GM12878 (cell line): ENCODE results near the gene SNRPA. TPM values are rescaled to one million over a fixed set of nuclear protein-coding genes. Genes with fewer than 3 reads are reported as not detected.

Experiments used
- ATAC-seq: fragments of 200-7000 bp; cut with Tn5 transposase; 3 replicates; pipeline ENCODE4 v1.9.1; 2020; ENCODE audit warnings: mild to moderate bottlenecking, moderate library complexity
- BruUV-seq: library from RNA; stranded (reverse); fragments of 400-500 nt; replicated peaks from 2 replicates; lab custom pipeline; 2021; lab: Mats Ljungman, UMichigan
- CTCF ChIA-PET: fragments of 300-600 bp; sonication (Branson Sonifier 250); formaldehyde crosslinking; extraction: SDS; loops from one replicate; lab custom pipeline; 2021; ENCODE audit warnings: inconsistent platforms; lab: Yijun Ruan, JAX
- POLR2A ChIA-PET: fragments of 350-600 bp; formaldehyde crosslinking; extraction: SDS; loops from one replicate; lab custom pipeline; 2021; ENCODE audit warnings: inconsistent platforms; lab: Charles Lee
- RAD21 ChIA-PET: fragments of 300-600 bp; sonication (Branson Sonifier 250); formaldehyde crosslinking; loops from one replicate; lab custom pipeline; 2023; ENCODE audit warnings: antibody characterized with exemption; ENCODE audit not compliant: unreplicated experiment; lab: Charles Lee
- SMC1A ChIA-PET: fragments of 300-600 bp; sonication (Branson Sonifier 250); formaldehyde crosslinking; loops from one replicate; lab custom pipeline; 2023; ENCODE audit not compliant: unreplicated experiment, uncharacterized antibody; lab: Charles Lee
- DNase-seq: peaks from one replicate; pipeline ENCODE4 v3.0.0-alpha.2; 2011; ENCODE audit warnings: low read depth, low spot score
- FAIRE-seq: peaks from 3 replicates; lab custom pipeline; 2011; peaks lifted over from hg19 to GRCh38; lab: Jason Lieb, UNC
- H2AFZ ChIP-seq: 2 replicates; pipeline ENCODE4 v1.6.0; 2011; ENCODE audit warnings: low read depth, low read length, control low read depth; ENCODE audit not compliant: control insufficient read depth
- H3K27ac ChIP-seq: 2 replicates; pipeline ENCODE4 v1.5.1; 2011; ENCODE audit warnings: control low read depth; ENCODE audit not compliant: control insufficient read depth, insufficient read depth
- H3K27me3 ChIP-seq, 2 experiments: replicated peaks in 1 of 2; 2 replicates each; pipeline versions ENCODE4 v1.6.0 to v1.6.1; 2011; ENCODE audit warnings: low read length in 1 of 2; ENCODE audit not compliant: control insufficient read depth in 2 of 2, insufficient read depth in 2 of 2
- H3K36me3 ChIP-seq, 2 experiments: 2 replicates each; pipeline ENCODE4 v1.5.1; 2011; ENCODE audit warnings: low read length in 1 of 2; ENCODE audit not compliant: control insufficient read depth in 2 of 2, insufficient read depth in 2 of 2
- H3K4me1 ChIP-seq: 2 replicates; pipeline ENCODE4 v1.6.1; 2011; ENCODE audit warnings: mild to moderate bottlenecking, low read length, moderate library complexity, mixed read lengths; ENCODE audit not compliant: control insufficient read depth, insufficient read depth
- H3K4me2 ChIP-seq: 2 replicates; pipeline ENCODE4 v1.6.0; 2011; ENCODE audit warnings: control low read depth; ENCODE audit not compliant: control insufficient read depth, insufficient read depth
- H3K4me3 ChIP-seq: fragments of 200-600 bp; sonication (generic); 2 replicates; pipeline ENCODE4 v1.5.1; 2016
- H3K79me2 ChIP-seq: 2 replicates; pipeline ENCODE4 v1.6.0; 2011; ENCODE audit warnings: low read length; ENCODE audit not compliant: control insufficient read depth, insufficient read depth
- H3K9ac ChIP-seq: 2 replicates; pipeline ENCODE4 v1.8.0; 2011; ENCODE audit warnings: low read length, control low read depth, mixed read lengths; ENCODE audit not compliant: control insufficient read depth, insufficient read depth
- H3K9me3 ChIP-seq: replicated peaks from 3 replicates; pipeline ENCODE4 v1.5.1; 2011; ENCODE audit warnings: mild to moderate bottlenecking, low read length; ENCODE audit not compliant: control insufficient read depth, insufficient read depth
- H4K20me1 ChIP-seq: 2 replicates; pipeline ENCODE4 v1.6.0; 2011; ENCODE audit not compliant: control insufficient read depth, insufficient read depth
- ATF7 ChIP-seq: fragments of 450-650 bp; IDR thresholded peaks from 2 replicates; pipeline ENCODE4 v1.6.1; 2016; ENCODE audit warnings: low read depth, mild to moderate bottlenecking
- CUX1 ChIP-seq: IDR thresholded peaks from 2 replicates; pipeline ENCODE4 v1.6.1; 2012; ENCODE audit warnings: improper control_type of control experiment, low read depth, low read length; ENCODE audit not compliant: insufficient replicate concordance
- FOS ChIP-seq: IDR thresholded peaks from 3 replicates; pipeline ENCODE4 v1.6.1; 2011; ENCODE audit warnings: borderline replicate concordance; ENCODE audit not compliant: insufficient read length; ENCODE audit errors: extremely low read depth
- KDM1A ChIP-seq: fragments of 200-600 bp; sonication (generic); IDR thresholded peaks from 2 replicates; pipeline ENCODE4 v1.6.1; 2016; ENCODE audit warnings: borderline replicate concordance
- MYB ChIP-seq: fragments of 150-350 bp; IDR thresholded peaks from 2 replicates; pipeline ENCODE4 v1.6.1; 2014; ENCODE audit warnings: mild to moderate bottlenecking, low read depth, low read length, borderline replicate concordance
- TBL1XR1 ChIP-seq: IDR thresholded peaks from 2 replicates; pipeline ENCODE4 v1.6.1; 2012; ENCODE audit warnings: low read depth, low read length, improper control_type of control experiment
- TCF7 ChIP-seq: IDR thresholded peaks from 2 replicates; pipeline ENCODE4 v1.6.1; 2014; ENCODE audit warnings: antibody characterized with exemption, borderline replicate concordance
- ZBTB4 ChIP-seq: fragments of 450-650 bp; formaldehyde crosslinking; IDR thresholded peaks from 2 replicates; pipeline ENCODE4 v1.4.0; 2022; ENCODE audit warnings: mild to moderate bottlenecking, moderate library complexity
- ZNF274 ChIP-seq: IDR thresholded peaks from one replicate; pipeline ENCODE4 v1.8.0; 2011; ENCODE audit not compliant: insufficient read length, insufficient read depth
- WGBS: methylation state at CpG from one replicate; pipeline ENCODE4 v1.1.6; 2016; ENCODE audit warnings: low lambda C conversion rate; ENCODE audit not compliant: insufficient replicate concordance, insufficient coverage; ENCODE audit errors: missing lambda C conversion rate; 5-methylcytosine and 5-hydroxymethylcytosine counted together
- in situ Hi-C: fragments of 300-500 bp; cut with MboI; formaldehyde crosslinking; loops from 9 replicates; pipeline ENCODE4 v1.14.3; 2018; ENCODE audit warnings: mixed read lengths
- intact Hi-C: fragments of 100-400 bp; cut with micrococcal nuclease; formaldehyde crosslinking; loops from one replicate; pipeline ENCODE4 v1.14.2; 2022; ENCODE audit not compliant: unreplicated experiment
- polyA plus RNA-seq, 11 experiments: library from polyadenylated mRNA; depleted of rRNA in 4 of 11; unstranded in 6 of 11; stranded (reverse) in 5 of 11; fragments of >200 nt; fragmentation: Nextera tagmentation in 4 of 11; fragmentation: Illumina TruSeq in 1 of 11; extraction: Ambion mirVana in 4 of 11; extraction: Trizol in 1 of 11; gene quantifications; 1 replicate in 1 of 11; 2 replicates in 10 of 11; pipeline versions ENCODE4 v1.2.1 to v1.2.3, GENCODE V29; 2011 to 2016; ENCODE audit warnings: inconsistent platforms in 2 of 11, missing spikeins in 2 of 11, low read depth in 1 of 11
- total RNA-seq, 4 experiments: library from RNA; depleted of rRNA in 3 of 4; stranded (reverse); fragments of >200 nt in 3 of 4; fragmentation: Illumina TruSeq in 1 of 4; extraction: Trizol in 1 of 4; gene quantifications; 2 replicates each; pipeline versions ENCODE4 v1.2.1 to v1.2.3, GENCODE V29; 2013 to 2021

The SNRPA gene
- total and polyA plus RNA-seq, 10 of the 15 experiments (the other 5 are each of a cell fraction or from before 2014, with no cell fraction given) = 14.8 to 299 (median 202) TPM

- TF ChIP-seq CUX1 (no peak), TBL1XR1 (no peak), ZBTB4 (CRISPR knock-in tag) (no peak)
Measured at GRCh38 chr19:40707615-40708014, 43.4 kb upstream of the SNRPA start (continued).

DNA sequence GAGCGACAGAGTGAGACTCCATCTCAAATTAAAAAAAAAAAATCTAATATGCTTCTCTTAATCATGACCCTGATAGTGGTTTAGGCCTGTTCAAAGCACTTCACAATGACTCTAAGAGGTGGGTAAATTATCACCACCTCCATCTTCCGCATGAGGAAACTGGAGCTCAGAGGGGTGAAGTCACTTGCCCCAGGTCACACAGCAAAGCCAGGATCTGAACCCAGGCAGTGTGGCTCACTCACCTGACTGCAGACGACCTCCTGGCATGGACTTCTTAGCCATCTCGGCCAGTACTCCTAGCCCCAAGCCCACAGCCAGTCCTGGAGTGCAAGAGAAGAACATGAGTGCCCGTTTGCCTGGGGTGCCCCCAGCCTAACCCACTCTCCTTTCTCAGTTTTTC is 41.2 kb upstream of the SNRPA start:
- RAD21 ChIA-PET = no interaction called here
- POLR2A ChIA-PET = no interaction called here
- in situ Hi-C loops = no loop called here
- Histone ChIP-seq H3K9me3 (no peaks in the 10 kb centered on the region), H3K9ac (no peak overlapping the region), H3K79me2 (peaks cover 6% of the 10 kb centered on the region), H3K4me3 (no peak overlapping the region), H4K20me1 (no peaks in the 10 kb centered on the region), H3K4me2 (no peak overlapping the region), H3K27me3 (no peaks in the 10 kb centered on the region), H3K36me3 (peaks cover 4 to 5% of the 10 kb centered on the region in 2 experiments; a peak in 3 of 4 replicates), H2AFZ (no peak overlapping the region), H3K27ac (no peak overlapping the region), H3K4me1 (no peaks in the 10 kb centered on the region)
- FAIRE-seq = no peak
- 69% methylated on average over 5 of the region's 5 CpGs for WGBS
- SMC1A ChIA-PET = no interaction called here
- no peak for ATAC-seq
- CTCF ChIA-PET = no interaction called here
- intact Hi-C loops = no loop called here
- no peak for DNase-seq
- BruUV-seq = no TSS peak
- TF ChIP-seq TCF7 (no peak), ATF7 (no peak), KDM1A (no peak), CUX1 (no peak), ZNF274 (no peak), MYB (no peak), FOS (no peak)
